ENCODE results near the gene POU6F2. TPM values are rescaled to one million over a fixed set of nuclear protein-coding genes. Genes with fewer than 3 reads are reported as not detected.

POU6F2 gene
- total and polyA plus RNA-seq, 2 donors (not counting 1 experiment from before 2014, with no cell fraction given): under 0.01 TPM; not detected in 1

- Histone ChIP-seq H3K36me3 (ENCODE audit: control insufficient read depth, insufficient read depth, low read length) (no peaks in the 10 kb centered on the region), H3K4me3 (replicated peaks in 1 of 4; ENCODE audit: control extremely low read depth in 1 of 4, insufficient read depth in 1 of 4, low read depth in 3 of 4, low read length in 4 of 4) (no peak overlapping the region), H3K79me2 (ENCODE audit: control insufficient read depth, insufficient read depth, low read length) (no peaks in the 10 kb centered on the region), H3K4me2 (ENCODE audit: extremely low read depth, insufficient read depth, low read length) (no peak overlapping the region), H3K27me3 (ENCODE audit: control insufficient read depth, insufficient read depth, low read length) (peaks cover 8% of the 10 kb centered on the region), H3K4me1 (ENCODE audit: control insufficient read depth, extremely low read depth, insufficient read depth, low read length) (no peaks in the 10 kb centered on the region), H3K9ac (ENCODE audit: insufficient read depth, low read length) (no peak overlapping the region), H3K9me3 (ENCODE audit: control insufficient read depth, insufficient read depth, low read depth, low read length) (no peaks in the 10 kb centered on the region), H3K27ac (ENCODE audit: insufficient read depth, low read length) (no peak overlapping the region), H4K20me1 (ENCODE audit: control insufficient read depth, extremely low read depth, insufficient read depth, low read length) (no peaks in the 10 kb centered on the region), H2AFZ (ENCODE audit: low read length) (no peak overlapping the region)
- no peak for DNase-seq (ENCODE audit: low read depth in 2 of 2)
- TF ChIP-seq CTCF (conservative IDR thresholded peaks at IDR 0.05 in 1 of 2, IDR thresholded peaks at IDR 0.05 in 1 of 2; ENCODE audit: low read depth in 1 of 2, low read length in 2 of 2) (no peak), EZH2 (IDR thresholded peaks at IDR 0.05; ENCODE audit: low read length, missing control alignments) (no peak)
Measured at GRCh38 chr7:38978491-38978890, 782 bp downstream of the POU6F2 start.

GRCh38 chr7:38992203-38992602, 14.5 kb downstream of the POU6F2 start:
- Histone ChIP-seq H3K4me3 (replicated peaks in 1 of 4; ENCODE audit: control extremely low read depth in 1 of 4, insufficient read depth in 1 of 4, low read depth in 3 of 4, low read length in 4 of 4) (no peak overlapping the region), H2AFZ (ENCODE audit: low read length) (no peak overlapping the region), H3K9ac (ENCODE audit: insufficient read depth, low read length) (no peak overlapping the region), H3K27me3 (ENCODE audit: control insufficient read depth, insufficient read depth, low read length) (no peaks in the 10 kb centered on the region), H3K79me2 (ENCODE audit: control insufficient read depth, insufficient read depth, low read length) (no peaks in the 10 kb centered on the region), H3K27ac (ENCODE audit: insufficient read depth, low read length) (no peak overlapping the region), H3K4me1 (ENCODE audit: control insufficient read depth, extremely low read depth, insufficient read depth, low read length) (no peaks in the 10 kb centered on the region), H3K9me3 (ENCODE audit: control insufficient read depth, insufficient read depth, low read depth, low read length) (no peaks in the 10 kb centered on the region), H3K4me2 (ENCODE audit: extremely low read depth, insufficient read depth, low read length) (no peak overlapping the region), H3K36me3 (ENCODE audit: control insufficient read depth, insufficient read depth, low read length) (no peaks in the 10 kb centered on the region), H4K20me1 (ENCODE audit: control insufficient read depth, extremely low read depth, insufficient read depth, low read length) (no peaks in the 10 kb centered on the region)
- no peak for DNase-seq (ENCODE audit: low read depth in 2 of 2)
- TF ChIP-seq CTCF (conservative IDR thresholded peaks at IDR 0.05 in 1 of 2, IDR thresholded peaks at IDR 0.05 in 1 of 2; ENCODE audit: low read depth in 1 of 2, low read length in 2 of 2) (no peak), EZH2 (IDR thresholded peaks at IDR 0.05; ENCODE audit: low read length, missing control alignments) (no peak)

- Histone ChIP-seq H3K9ac (ENCODE audit: insufficient read depth, low read length) (no peak overlapping the region), H2AFZ (ENCODE audit: low read length) (no peak overlapping the region), H3K79me2 (ENCODE audit: control insufficient read depth, insufficient read depth, low read length) (no peaks in the 10 kb centered on the region), H4K20me1 (ENCODE audit: control insufficient read depth, extremely low read depth, insufficient read depth, low read length) (no peaks in the 10 kb centered on the region), H3K27ac (ENCODE audit: insufficient read depth, low read length) (no peak overlapping the region), H3K4me1 (ENCODE audit: control insufficient read depth, extremely low read depth, insufficient read depth, low read length) (no peaks in the 10 kb centered on the region), H3K4me2 (ENCODE audit: extremely low read depth, insufficient read depth, low read length) (no peak overlapping the region), H3K27me3 (ENCODE audit: control insufficient read depth, insufficient read depth, low read length) (no peaks in the 10 kb centered on the region), H3K9me3 (ENCODE audit: control insufficient read depth, insufficient read depth, low read depth, low read length) (no peaks in the 10 kb centered on the region), H3K36me3 (ENCODE audit: control insufficient read depth, insufficient read depth, low read length) (no peaks in the 10 kb centered on the region), H3K4me3 (replicated peaks in 1 of 4; ENCODE audit: control extremely low read depth in 1 of 4, insufficient read depth in 1 of 4, low read depth in 3 of 4, low read length in 4 of 4) (no peak overlapping the region)
- TF ChIP-seq CTCF (conservative IDR thresholded peaks at IDR 0.05 in 1 of 2, IDR thresholded peaks at IDR 0.05 in 1 of 2; ENCODE audit: low read depth in 1 of 2, low read length in 2 of 2): no peak
- TF ChIP-seq EZH2 (IDR thresholded peaks at IDR 0.05; ENCODE audit: low read length, missing control alignments): no peak
- no peak for DNase-seq (ENCODE audit: low read depth in 2 of 2)
Measured at GRCh38 chr7:39001595-39001994, 23.9 kb downstream of the POU6F2 start.

Measured in fibroblast of lung (primary cell).